HG03520 (cell line): ENCODE measurements around the gene ALDH18A1.

Experiments used
- ATAC-seq: cut with Tn5 transposase; IDR thresholded peaks from one replicate; pipeline ENCODE4 v1.9.1; 2021; ENCODE audit warnings: mild to moderate bottlenecking, moderate library complexity; ENCODE audit not compliant: unreplicated experiment

The ALDH18A1 gene

DNA sequence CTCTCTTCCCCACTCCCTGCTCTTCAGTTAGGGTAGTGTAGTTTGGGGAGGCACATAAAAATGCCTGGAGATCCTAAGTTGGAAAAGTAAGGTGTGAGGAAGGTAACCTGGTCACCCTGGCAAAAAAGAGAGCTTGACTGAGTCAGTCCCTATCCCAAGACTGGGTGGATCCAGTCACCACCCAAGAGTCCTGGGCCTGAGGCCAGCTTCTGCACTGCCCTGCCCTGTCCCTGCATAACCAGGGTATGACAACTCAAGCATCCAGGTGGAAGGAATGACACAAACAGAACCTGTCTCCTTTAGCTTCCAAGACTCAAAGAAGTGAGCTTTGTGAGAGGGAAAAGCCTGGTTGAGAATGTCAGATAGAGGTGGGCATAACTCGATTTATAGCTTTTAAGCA lies 68.5 kb downstream of the ALDH18A1 start:
- no peak for ATAC-seq

DNA sequence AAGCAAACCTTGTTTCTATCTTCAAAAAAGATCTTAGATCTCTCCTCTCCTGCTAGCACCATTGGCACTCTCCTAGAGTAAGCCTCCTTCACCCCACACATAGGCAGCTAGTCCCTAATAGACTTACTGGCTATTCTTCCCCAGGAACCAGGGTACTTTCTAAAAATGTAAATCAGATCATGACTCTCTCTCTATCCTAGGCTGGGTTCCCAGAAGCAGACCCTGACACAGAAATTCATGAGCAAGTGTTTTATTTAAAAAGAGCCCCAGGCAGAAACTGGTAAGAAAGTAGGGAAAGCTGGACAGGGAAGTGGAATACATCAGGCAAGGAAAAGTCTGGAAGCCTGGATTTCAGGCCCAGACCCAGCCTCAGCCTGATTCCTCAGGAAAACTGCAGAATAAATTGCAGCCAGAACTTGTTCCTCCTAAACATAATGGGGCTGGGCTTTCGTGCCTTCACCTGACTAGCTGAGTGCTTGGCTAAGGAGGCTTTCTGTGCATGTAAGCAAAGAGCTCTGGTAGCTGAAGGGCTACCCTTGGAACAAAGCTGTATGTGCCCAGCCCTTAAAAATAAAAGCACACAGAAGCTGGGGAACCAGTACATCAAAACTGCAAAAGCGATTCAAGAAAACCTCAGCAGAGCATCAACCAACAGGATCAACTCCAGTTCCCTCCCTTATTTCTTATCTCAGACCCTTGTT lies 76.5 kb downstream of the ALDH18A1 start:
- ATAC-seq, result no peak

DNA sequence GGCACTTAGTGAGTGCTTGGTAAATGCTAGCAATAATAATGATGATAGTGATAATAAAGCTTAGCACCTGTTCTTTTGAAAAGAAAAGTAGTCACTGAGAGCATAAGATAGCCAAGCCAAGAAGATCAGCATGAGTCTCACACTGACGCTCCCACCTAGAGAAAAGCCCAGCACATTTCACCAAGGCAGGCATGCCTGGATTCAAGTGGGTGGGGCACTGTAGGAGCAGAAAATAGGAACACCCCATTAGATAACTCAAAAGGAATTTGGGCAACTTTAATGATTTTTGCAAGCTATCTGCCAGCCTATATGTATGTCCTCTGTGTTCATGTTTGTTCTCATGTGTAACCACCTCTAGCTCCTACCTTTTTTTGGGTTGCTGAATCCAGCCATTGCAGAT lies 77.2 kb downstream of the ALDH18A1 start:
- no peak for ATAC-seq

DNA sequence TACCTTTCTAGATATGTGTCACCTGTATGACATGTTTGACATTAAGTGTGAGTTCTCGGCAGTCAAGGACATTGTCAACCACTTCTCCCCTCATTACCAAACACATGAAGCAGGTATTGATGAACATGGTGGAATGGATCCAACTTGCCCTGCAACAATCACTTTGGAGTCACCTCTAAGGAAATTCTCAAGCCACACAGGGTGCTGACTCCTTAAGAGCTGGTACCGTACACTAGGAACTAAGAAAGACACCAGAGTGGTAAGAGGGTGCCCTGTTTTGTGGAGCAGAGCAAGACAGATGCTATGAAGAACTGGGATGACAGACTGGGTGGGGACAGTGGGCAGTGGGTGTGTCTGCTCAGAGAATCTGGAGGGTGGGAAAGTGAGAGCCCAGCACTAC lies 77.9 kb downstream of the ALDH18A1 start:
- no peak for ATAC-seq

DNA sequence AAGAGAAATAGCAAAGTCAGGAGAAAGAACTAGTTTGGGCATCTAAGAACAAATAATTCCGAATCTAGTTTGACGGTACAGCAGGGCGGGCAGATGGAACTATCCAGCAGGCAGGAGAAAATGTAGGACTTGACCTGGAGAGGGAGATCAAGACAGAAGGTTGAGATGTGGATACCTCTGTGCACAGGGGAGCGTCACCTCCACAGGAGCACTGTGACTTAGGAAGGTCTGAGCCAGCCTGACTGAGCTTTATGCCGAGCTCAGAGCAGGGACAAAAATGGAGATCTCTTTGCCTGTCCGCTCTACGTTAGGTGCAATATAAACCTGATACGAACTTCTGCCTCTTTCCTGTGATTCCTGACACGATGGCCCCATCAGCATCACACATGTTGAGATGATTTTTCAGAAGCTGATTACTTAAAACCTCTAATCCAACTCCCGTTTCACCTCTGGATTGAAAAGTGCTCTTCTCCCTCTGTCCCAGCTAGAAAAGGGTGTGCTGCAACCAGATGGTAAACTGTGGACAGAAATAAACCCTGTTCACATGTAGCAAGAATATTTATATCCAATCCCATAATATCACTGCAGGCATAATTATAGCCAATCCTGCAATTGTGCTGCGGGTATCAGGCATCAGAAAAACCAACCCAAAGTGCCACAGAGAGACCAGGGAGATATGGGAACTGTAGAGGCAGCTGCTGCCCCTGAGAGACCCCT lies 81.7 kb downstream of the ALDH18A1 start:
- no peak for ATAC-seq

DNA sequence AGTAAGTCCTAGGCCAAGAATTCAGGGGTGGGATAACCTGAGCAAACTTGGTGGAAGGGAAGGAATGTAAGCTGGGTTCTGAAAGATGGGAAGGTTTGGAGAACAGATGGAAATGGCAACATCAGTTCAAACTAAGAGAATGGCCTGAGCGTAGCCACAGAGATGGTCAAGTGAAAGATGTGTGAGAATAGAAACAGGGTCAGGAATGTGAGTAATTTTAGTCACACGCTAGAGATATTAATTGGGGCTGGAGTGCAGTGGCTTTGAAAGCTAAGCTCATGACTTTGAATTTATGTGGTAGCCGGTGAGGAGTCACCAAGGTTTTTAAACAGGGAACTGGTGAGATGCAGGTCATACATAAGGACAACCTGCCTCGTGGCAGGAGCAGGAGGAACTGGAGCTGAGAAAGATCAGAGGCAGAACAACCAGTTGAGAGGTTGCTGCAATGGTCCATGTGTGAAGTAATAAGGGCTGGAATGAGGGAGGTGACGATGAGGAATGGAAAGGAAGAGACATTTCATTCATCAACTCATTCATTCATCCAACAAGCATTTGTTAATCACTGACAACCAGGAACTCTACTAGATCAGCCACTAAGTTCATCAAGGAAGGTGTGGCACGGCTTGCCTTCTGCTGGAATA lies 82.4 kb downstream of the ALDH18A1 start:
- no peak for ATAC-seq

DNA sequence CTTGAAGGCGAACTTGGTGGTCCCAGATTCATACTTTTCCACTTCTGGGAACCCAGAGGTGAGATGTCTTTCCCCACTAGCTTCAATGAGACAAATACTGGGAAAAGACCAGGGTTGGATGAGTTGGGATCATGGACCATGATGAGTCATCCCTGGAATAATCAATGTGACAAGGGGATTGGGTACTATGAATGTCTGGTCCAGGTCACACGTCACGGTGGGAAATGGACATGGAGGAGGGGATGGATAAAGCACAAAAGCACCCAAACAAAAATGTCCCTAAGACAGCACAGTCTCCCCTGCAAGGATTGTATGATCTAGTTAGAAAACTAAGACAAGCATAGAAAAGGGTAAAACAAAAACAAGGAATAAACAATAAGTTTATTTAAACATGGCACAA lies 83.0 kb downstream of the ALDH18A1 start:
- no peak for ATAC-seq

DNA sequence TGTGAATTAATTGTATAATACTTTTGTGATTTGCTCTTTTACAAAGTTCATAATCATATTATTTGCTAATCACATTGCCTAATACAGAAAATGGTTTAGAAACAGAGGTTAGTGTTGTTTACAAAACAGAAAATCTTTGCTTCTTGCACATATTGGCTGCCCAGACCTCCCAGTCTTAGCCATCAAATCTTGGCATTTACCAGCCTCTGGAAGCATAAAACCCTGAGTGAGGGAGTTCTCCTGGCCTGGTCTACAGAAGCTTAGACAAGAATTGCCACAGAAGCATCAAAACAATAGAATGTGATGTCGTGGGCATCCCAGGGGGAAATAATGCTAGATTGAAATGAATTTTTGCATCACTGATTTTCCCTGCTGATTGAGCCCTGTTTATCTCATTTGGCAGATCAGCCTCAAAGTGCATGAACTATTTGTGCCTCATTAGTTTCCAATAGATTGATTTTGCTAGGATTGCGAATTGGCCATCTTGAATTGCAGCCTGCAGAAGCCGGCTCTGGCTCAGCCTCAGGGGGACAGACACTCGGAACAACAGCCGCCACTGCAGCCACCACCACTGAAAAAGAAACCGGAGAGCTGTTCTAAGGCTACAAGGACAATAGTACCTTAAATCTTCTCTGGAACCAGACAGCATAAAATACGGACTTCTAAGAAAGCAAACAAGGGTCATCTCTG lies 84.2 kb downstream of the ALDH18A1 start:
- no peak for ATAC-seq

DNA sequence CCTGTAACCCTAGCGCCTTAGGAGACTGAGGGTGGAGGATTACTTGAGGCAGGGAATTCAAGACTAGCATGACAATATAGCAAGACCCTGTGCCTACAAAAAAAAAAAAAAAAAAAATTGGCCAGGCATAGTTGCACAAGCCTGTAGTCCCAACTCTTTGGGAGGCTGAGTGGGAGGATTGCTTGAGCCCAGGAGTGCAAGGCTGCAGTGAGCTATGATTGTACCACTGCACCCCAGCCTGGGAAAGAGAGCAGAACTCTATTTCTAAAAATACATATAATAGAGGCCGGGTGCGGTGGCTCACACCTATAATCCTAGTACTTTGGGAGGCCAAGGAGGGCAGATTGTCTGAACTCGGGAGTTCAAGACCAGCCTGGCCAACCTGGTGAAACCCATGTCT lies 85.1 kb downstream of the ALDH18A1 start:
- ATAC-seq, result no peak

DNA sequence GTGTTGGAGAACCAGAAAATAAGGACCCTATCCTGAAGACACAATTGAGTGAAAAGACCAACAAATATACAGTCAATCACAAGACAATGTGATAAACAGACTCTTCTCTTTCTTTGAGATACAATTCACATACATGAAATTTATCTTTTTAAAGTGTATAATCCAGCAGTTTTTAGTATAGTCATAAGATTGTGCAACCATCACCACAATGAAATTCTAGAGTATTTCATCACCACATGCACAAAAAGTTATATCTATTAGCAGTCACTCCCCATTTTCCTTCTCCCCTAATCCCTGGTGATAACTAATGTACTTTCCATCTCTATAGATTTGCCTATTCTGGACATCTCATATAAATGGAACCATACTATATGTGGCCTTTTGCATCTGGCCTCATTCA lies 87.1 kb downstream of the ALDH18A1 start:
- ATAC-seq, result no peak

DNA sequence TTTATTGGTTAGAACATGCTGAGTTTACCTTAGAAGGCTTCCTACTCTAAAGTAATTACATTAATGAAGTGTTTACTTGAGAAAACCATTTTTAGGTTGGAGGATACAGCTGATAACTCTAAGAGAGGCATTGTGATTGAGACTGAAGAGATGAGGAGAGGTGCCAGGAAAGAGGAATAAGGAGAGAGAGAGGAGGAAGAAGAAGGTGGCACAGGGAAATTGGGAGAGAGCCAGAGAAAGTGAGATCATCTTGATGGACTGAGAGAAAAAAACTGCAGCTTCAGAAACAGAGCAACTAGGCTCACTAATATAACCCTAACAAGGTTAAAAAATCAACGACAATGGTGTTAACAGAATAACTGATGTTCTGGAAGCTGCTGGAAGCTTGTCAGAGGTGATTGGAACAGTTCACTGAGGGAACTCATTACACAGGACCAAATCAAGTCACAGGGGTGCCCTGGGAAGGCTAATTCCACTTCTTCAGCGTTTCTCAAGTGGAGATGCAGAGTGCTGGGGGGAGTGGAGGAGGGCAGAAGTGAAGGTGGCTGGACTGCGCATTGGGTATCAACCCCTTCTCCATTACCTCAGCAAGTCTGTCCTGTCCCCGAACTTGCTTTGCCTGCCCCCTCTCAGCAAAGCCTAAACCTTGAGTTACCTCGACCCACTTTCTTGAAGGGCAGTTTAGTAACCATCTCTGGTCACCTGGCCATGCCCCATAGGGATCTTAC lies 88.4 kb downstream of the ALDH18A1 start:
- ATAC-seq, result no peak

DNA sequence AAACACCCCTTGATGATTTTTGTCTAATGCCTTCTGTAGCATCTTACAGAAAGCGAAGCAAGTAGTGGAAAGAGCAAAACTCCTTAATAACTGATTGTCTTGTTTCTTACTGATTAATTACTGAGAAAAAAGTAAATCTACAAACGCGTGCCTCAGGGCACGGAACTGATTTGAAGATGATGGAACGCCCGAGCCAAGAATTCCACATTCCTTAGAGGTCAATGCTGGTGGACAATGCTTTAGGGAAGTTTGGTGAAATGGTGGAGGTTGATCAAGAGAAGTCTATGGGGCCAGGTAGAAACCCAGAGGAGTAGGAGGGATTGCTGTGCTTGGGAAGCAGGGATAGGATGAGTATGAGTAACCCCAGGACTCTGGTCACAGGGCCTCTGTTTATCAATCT lies 90.4 kb downstream of the ALDH18A1 start:
- no peak for ATAC-seq

DNA sequence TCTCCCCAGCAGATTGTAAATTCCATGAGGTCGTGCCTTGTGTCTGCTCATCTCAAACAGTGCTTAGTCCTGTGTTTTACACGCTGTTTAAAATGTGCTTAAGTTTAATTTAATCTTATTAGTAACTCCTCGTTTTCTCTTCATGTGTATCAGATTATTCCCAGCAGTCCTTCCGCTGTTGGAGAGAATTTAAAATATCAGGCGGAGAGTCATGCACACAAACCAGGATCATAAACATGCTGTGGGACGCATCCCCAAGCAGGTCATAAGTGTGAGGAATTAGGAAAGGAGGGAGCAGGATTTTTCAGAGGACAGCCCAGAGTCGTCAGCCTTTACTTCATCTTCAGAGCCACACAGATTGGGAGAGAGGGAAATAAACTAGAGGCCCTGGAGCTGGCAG lies 91.2 kb downstream of the ALDH18A1 start:
- no peak for ATAC-seq

DNA sequence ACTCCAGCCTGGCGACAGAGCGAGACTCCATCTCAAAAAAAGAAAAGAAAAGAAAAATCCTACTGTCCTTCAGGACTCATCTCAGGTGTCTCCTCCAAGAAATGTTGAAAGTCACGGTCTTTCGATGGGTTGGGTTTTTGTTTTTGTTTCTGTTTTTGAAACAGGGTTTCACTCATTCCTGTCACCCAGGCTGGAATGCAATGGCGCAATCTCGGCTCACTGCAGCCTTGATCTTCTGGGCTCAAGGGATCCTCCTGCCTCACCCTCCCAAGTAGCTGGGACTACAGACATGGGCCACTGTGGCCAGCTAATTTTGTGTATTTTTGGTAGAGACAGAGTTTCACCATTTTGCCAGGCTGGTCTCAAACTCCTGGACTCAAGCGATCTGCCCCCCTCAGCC lies 92.2 kb downstream of the ALDH18A1 start:
- no peak for ATAC-seq

DNA sequence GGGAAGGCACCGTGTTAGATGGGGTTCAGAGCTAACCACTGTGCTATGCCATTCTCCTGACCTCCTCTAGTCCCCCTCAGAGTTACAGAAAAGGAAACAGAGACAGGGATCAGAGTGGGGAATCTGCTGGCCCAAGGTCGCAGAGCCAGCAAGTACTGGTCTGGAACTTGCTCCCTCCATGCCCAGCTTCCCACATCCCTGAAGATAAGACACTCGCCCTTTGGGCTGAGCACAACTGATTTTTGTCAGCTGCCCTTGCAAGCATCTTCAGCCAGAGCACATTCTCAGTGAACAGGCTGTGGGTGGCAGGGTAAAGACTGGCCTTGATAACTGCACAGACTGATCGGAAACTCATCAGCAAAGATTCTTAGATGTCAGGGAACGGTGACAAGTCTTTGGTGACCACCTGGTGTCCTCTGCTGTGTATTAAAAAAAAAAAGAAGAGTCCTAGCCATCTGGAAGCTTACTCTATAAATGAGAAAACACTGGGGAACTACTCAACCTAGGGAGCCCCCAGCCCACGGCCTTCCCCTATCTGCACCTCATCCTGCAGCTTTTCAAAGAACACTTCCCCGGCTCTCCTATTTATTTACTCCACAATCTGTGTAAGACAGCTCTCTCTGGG lies 94.1 kb downstream of the ALDH18A1 start:
- ATAC-seq, result no peak

DNA sequence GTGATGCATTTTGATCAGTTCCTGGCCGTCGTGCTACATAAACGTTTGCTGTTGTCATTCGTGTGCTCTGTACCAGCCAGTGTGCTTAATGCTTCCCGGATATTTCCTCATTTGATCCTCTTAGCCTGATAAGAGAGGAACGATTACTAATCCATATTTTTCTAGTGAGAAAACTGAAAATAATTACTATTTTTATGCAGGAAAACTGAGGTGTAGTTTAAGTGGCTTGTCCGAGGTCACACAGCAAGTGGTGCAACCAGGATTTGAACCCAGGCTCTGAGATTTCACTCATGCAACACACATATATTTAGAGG lies 94.7 kb downstream of the ALDH18A1 start:
- ATAC-seq, result no peak

DNA sequence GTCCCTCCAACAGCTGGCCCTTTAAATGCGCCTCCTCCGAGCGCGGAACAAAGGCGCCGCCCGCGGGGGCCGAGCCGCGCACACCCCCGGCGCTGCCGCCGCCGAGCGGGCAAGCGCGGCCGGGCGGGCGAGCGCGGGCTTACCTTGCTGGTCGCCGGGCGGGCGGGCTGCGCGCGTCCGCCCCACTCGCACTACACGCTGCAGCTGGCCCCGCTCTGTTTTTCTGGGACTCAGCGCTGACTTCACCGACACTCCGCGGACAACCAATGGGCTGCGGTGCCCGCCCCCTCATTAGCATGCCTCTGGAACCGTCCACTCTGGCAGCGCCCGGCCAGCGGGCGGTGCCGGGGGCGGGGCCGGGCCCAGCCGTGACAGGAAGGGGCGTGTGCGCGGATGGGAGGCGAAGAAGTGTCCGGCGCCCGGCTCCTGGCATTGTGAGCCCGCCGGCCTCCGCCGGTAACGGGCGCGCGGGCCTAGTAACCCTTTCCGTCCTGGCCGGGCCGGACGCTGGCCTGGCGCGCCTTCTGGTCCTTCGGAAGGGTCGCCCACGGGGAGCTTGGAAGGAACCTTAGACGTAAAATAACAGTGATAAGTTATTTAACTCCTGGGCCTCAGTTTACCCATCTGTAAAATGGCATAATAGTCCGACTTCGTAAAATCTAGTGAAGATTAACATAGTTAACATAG lies 95.2 kb downstream of the ALDH18A1 start, which contains the start of gene SORBS1:
SORBS1 (minus strand) TSS at position 195 of the 687 bp plus-strand sequence. CDS start 120,236 bp downstream, outside the sequence.
- peak; percentile 99 for ATAC-seq

DNA sequence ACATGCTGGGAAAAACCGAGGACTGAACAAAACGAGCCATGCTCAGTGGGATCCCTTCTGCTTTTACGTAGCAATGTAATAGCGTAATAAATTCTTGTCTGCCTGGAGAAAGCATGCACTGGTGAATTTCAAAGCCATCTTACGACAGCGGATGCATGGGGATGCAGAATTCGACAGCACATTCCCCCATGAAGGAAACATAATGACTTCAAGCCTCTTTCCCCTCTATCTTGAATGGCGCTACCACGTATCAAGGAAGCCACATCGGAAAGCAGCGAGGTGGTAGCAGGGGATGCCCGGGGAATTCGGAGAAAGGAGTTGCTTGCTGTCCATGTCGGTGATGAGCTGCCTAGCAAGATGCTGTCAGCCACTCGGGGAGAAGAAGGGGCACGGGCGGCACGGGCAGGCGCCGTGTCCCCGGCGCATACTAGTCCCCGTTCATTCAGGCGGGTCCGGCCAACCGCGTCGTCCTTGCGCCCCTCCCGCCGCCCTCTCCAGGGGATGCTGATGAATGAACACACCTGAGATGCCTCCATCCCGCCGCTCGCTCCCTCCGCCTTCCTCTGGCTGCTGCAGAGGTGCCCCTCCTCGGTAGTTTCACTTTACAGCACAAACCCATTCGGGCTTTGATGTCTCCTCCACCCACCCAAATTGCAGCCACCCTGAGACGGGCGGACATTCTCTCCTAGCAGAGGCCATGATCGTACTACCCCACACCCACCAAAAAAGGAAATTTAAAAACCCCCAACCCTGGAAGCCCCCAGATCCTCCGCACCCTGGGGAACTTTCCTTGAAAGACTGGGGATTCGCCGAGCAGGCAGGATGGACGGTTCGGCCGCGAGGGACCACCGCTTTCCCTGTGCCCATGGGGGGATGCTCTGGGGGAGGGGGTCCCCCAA lies 96.0 kb downstream of the ALDH18A1 start:
- ATAC-seq, result no peak

DNA sequence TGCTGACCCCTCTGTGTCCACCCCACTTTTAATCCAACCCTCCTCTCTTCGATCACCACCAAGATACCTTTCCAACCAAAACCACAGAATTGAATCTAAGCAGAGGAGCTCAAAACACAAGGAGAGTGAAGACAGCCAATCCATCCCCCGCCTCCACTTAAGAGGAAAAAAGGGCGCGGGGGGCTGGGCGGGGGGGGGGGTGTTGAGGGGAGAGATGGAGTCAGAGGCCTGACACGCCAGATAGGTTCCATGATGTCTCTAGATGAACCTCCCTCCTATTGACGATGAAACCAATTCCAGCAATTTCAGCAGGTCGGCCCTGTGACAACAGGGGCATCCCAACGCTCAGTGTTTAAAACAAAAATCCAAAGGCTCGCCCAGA lies 96.6 kb downstream of the ALDH18A1 start:
- no peak for ATAC-seq
